ENCODE data around the gene DYDC1.
A peak's percentile ranks its signal among the peaks of the same experiment; 100 is the strongest.
"Not testable (repeated sequence)": the region's sequence is repeated elsewhere in the genome, so short reads cannot be mapped to it uniquely, and the experiment has no call there.

The DYDC1 gene

GRCh38 chr10:80351220-80351619 lies 5.3 kb downstream of the DYDC1 start:
- no peak for DNase-seq
- intact Hi-C loops (cut with DNase I): no loop called here

GRCh38 chr10:80350251-80350650 lies 6.3 kb downstream of the DYDC1 start:
- DNase-seq: no peak
- intact Hi-C loops (cut with DNase I): no loop called here

- DNase-seq: no peak
- intact Hi-C loops (cut with DNase I): no loop called here
Measured at GRCh38 chr10:80344912-80345311, 11.6 kb downstream of the DYDC1 start.

GRCh38 chr10:80344276-80344675 lies 12.3 kb downstream of the DYDC1 start:
- intact Hi-C loops (cut with DNase I): no loop called here

GRCh38 chr10:80333983-80334382 lies 22.6 kb downstream of the DYDC1 start:
- DNase-seq: peak in 1 of 42 donors; percentile 48
- intact Hi-C loops (cut with DNase I): no loop called here

More at GRCh38 chr10:80344276-80344675, 12.3 kb downstream of the DYDC1 start:
- DNase-seq: no peak

- intact Hi-C loops (cut with DNase I): no loop called here
- DNase-seq: no peak
Measured at GRCh38 chr10:80324891-80325364, 31.6 kb downstream of the DYDC1 start.

GRCh38 chr10:80324086-80324485 lies 32.5 kb downstream of the DYDC1 start:
- DNase-seq: no peak
- intact Hi-C loops (cut with DNase I): no loop called here

- DNase-seq: no peak
- intact Hi-C loops (cut with DNase I): no loop called here
Measured at GRCh38 chr10:80323311-80323710, 33.2 kb downstream of the DYDC1 start.

- intact Hi-C loops (cut with DNase I): no loop called here
- no peak for DNase-seq
Measured at GRCh38 chr10:80322711-80323110, 33.8 kb downstream of the DYDC1 start.

- intact Hi-C loops (cut with DNase I): no loop called here
- DNase-seq: no peak
Measured at GRCh38 chr10:80322158-80322557, 34.4 kb downstream of the DYDC1 start.

- intact Hi-C loops (cut with DNase I): no loop called here
- DNase-seq: no peak
Measured at GRCh38 chr10:80321183-80321582, 35.4 kb downstream of the DYDC1 start.

- no peak for DNase-seq
- intact Hi-C loops (cut with DNase I): no loop called here
Measured at GRCh38 chr10:80320377-80320776, 36.2 kb downstream of the DYDC1 start.

- DNase-seq: no peak
- intact Hi-C loops (cut with DNase I): no loop called here
Measured at GRCh38 chr10:80319725-80320290, 36.7 kb downstream of the DYDC1 start.

GRCh38 chr10:80319318-80319717 lies 37.2 kb downstream of the DYDC1 start:
- intact Hi-C loops (cut with DNase I): no loop called here

GRCh38 chr10:80318742-80319141 lies 37.8 kb downstream of the DYDC1 start:
- intact Hi-C loops (cut with DNase I): no loop called here
- DNase-seq: no peak

More at GRCh38 chr10:80319318-80319717, 37.2 kb downstream of the DYDC1 start:
- no peak for DNase-seq

- intact Hi-C loops (cut with DNase I): no loop called here
- DNase-seq: no peak
Measured at GRCh38 chr10:80315391-80315790, 41.2 kb downstream of the DYDC1 start.

GRCh38 chr10:80313523-80313922 lies 43.0 kb downstream of the DYDC1 start:
- no peak for DNase-seq
- intact Hi-C loops (cut with DNase I): no loop called here

- intact Hi-C loops (cut with DNase I); DNase-seq: not testable (repeated sequence)
Measured at GRCh38 chr10:80305989-80306388, 50.6 kb downstream of the DYDC1 start.

- intact Hi-C loops (cut with DNase I): no loop called here
- no peak for DNase-seq
Measured at GRCh38 chr10:80296942-80297341, 59.6 kb downstream of the DYDC1 start.

- intact Hi-C loops (cut with DNase I): no loop called here
Measured at GRCh38 chr10:80292607-80293239, 63.8 kb downstream of the DYDC1 start.

More at GRCh38 chr10:80292607-80293239, 63.8 kb downstream of the DYDC1 start:
- DNase-seq: peak in 1 of 42 donors; percentile 16
